ENCODE data around the gene CEP290.

CEP290 gene, protein sequence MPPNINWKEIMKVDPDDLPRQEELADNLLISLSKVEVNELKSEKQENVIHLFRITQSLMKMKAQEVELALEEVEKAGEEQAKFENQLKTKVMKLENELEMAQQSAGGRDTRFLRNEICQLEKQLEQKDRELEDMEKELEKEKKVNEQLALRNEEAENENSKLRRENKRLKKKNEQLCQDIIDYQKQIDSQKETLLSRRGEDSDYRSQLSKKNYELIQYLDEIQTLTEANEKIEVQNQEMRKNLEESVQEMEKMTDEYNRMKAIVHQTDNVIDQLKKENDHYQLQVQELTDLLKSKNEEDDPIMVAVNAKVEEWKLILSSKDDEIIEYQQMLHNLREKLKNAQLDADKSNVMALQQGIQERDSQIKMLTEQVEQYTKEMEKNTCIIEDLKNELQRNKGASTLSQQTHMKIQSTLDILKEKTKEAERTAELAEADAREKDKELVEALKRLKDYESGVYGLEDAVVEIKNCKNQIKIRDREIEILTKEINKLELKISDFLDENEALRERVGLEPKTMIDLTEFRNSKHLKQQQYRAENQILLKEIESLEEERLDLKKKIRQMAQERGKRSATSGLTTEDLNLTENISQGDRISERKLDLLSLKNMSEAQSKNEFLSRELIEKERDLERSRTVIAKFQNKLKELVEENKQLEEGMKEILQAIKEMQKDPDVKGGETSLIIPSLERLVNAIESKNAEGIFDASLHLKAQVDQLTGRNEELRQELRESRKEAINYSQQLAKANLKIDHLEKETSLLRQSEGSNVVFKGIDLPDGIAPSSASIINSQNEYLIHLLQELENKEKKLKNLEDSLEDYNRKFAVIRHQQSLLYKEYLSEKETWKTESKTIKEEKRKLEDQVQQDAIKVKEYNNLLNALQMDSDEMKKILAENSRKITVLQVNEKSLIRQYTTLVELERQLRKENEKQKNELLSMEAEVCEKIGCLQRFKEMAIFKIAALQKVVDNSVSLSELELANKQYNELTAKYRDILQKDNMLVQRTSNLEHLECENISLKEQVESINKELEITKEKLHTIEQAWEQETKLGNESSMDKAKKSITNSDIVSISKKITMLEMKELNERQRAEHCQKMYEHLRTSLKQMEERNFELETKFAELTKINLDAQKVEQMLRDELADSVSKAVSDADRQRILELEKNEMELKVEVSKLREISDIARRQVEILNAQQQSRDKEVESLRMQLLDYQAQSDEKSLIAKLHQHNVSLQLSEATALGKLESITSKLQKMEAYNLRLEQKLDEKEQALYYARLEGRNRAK (N-terminal part only)

GRCh38 chr12:88141774-88142609 lies at the start of gene CEP290, which contains the start of gene TMTC3:
TSS of gene CEP290 (minus strand) at chr12:88142088. CDS start at chr12:88141307, 781 bp downstream.
TSS of gene TMTC3 (plus strand) at chr12:88142307. CDS start at chr12:88148316, 6,009 bp downstream.
- peaks cover 48% of the 10 kb centered on the region for H3K4me1 Mint-ChIP-seq
- peak within 1 kb of the TSS; percentile 95 to 98 for H3K27ac Mint-ChIP-seq

GRCh38 chr12:88188180-88188579 lies 46.3 kb upstream of the CEP290 start:
- ATAC-seq: no peak
- no peak overlapping the region for H3K27ac Mint-ChIP-seq
- no peak for DNase-seq
- no peaks in the 10 kb centered on the region for H3K9me3 Mint-ChIP-seq
- H3K4me1 Mint-ChIP-seq: no peaks in the 10 kb centered on the region
- H3K4me3 Mint-ChIP-seq: no peak overlapping the region
- no peaks in the 10 kb centered on the region for H3K27me3 Mint-ChIP-seq

More at GRCh38 chr12:88141774-88142609, at the start of gene CEP290, which contains the start of gene TMTC3:
- Mint-ChIP-seq H3K9me3 (no peaks in the 10 kb centered on the region), H3K27me3 (no peaks in the 10 kb centered on the region), H3K4me3 (peak within 1 kb of the TSS; percentile 98)
- peak; percentile 88 to 94 for DNase-seq
- ATAC-seq: peak; percentile 96

- ATAC-seq (no peak), DNase-seq (no peak)
- H3K9me3 Mint-ChIP-seq: no peaks in the 10 kb centered on the region
- H3K4me3 Mint-ChIP-seq: no peak overlapping the region
- no peak overlapping the region for H3K27ac Mint-ChIP-seq
- no peaks in the 10 kb centered on the region for H3K4me1 Mint-ChIP-seq
- H3K27me3 Mint-ChIP-seq: no peaks in the 10 kb centered on the region
Measured at GRCh38 chr12:88187571-88187970, 45.7 kb upstream of the CEP290 start.

- Mint-ChIP-seq H3K27ac (no peak overlapping the region), H3K9me3 (peaks cover 0 to 4% of the 10 kb centered on the region in 2 donors), H3K27me3 (no peaks in the 10 kb centered on the region), H3K4me1 (no peaks in the 10 kb centered on the region), H3K4me3 (no peak overlapping the region)
- DNase-seq (no peak), ATAC-seq (no peak)
Measured at GRCh38 chr12:88185988-88186387, 44.1 kb upstream of the CEP290 start.

DNA sequence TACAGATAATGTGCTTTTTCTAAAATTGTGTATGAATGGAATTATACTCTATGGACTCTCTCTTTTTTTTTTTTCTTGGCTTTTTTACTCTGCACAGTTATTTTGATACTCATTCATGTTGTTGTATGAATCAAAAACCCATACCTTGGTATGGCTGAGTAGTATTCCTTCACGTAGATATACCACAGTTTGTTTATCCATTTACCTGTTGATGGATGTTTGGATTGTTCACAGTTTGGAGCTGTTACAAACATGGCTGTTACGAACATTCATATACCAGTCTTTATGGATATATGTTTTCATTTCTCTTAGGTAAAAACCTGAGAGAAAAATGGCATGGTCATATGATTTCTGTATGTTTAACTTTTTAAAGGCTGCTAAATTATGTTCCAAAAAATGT lies 43.4 kb upstream of the CEP290 start:
- Mint-ChIP-seq H3K27me3 (no peaks in the 10 kb centered on the region), H3K27ac (no peak overlapping the region), H3K4me3 (no peak overlapping the region), H3K9me3 (peaks cover 0 to 4% of the 10 kb centered on the region in 2 donors), H3K4me1 (no peaks in the 10 kb centered on the region)
- DNase-seq (no peak), ATAC-seq (no peak)

GRCh38 chr12:88184196-88184595 lies 42.3 kb upstream of the CEP290 start:
- Mint-ChIP-seq H3K27ac (no peak overlapping the region), H3K9me3 (peaks cover 0 to 4% of the 10 kb centered on the region in 2 donors)

GRCh38 chr12:88182416-88182815 lies 40.5 kb upstream of the CEP290 start:
- Mint-ChIP-seq H3K4me3 (no peak overlapping the region), H3K27me3 (no peaks in the 10 kb centered on the region), H3K4me1 (no peaks in the 10 kb centered on the region), H3K27ac (no peak overlapping the region), H3K9me3 (peaks cover 0 to 4% of the 10 kb centered on the region in 2 donors)
- DNase-seq (no peak), ATAC-seq (no peak)

More at GRCh38 chr12:88184196-88184595, 42.3 kb upstream of the CEP290 start:
- no peak overlapping the region for H3K4me3 Mint-ChIP-seq
- no peaks in the 10 kb centered on the region for H3K27me3 Mint-ChIP-seq
- ATAC-seq (no peak), DNase-seq (no peak)
- no peaks in the 10 kb centered on the region for H3K4me1 Mint-ChIP-seq

DNA sequence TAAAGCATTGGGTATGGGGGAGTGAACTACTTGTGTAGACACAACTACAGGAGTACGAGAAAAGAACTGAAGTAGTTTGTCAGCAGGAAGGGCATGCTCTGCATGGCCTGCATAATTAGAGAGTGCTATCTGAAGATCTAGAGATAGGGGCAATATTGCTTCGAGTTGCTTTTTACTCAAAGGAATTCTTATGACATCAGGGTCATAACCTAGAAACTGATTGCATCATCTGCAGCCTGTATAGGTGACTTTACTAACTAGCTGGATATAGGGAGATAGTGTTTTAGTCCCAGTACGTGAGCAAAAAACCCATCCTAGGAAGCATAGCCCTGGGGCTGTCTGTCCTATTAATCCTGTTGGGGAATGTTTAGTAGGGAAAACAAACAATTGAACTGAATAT lies 40.0 kb upstream of the CEP290 start:
- H3K4me3 Mint-ChIP-seq: no peak overlapping the region
- no peaks in the 10 kb centered on the region for H3K4me1 Mint-ChIP-seq
- H3K9me3 Mint-ChIP-seq: peaks cover 0 to 4% of the 10 kb centered on the region in 2 donors
- ATAC-seq (no peak), DNase-seq (no peak)
- no peaks in the 10 kb centered on the region for H3K27me3 Mint-ChIP-seq
- no peak overlapping the region for H3K27ac Mint-ChIP-seq

- H3K27ac Mint-ChIP-seq: no peak overlapping the region
- H3K9me3 Mint-ChIP-seq: peaks cover 0 to 4% of the 10 kb centered on the region in 2 donors
- ATAC-seq (no peak), DNase-seq (no peak)
- no peaks in the 10 kb centered on the region for H3K4me1 Mint-ChIP-seq
- no peaks in the 10 kb centered on the region for H3K27me3 Mint-ChIP-seq
- no peak overlapping the region for H3K4me3 Mint-ChIP-seq
Measured at GRCh38 chr12:88179436-88180014, 37.6 kb upstream of the CEP290 start.

GRCh38 chr12:88175544-88175943 lies 33.7 kb upstream of the CEP290 start:
- Mint-ChIP-seq H3K4me3 (no peak overlapping the region), H3K27me3 (no peaks in the 10 kb centered on the region), H3K9me3 (no peaks in the 10 kb centered on the region), H3K27ac (no peak overlapping the region), H3K4me1 (no peaks in the 10 kb centered on the region)
- ATAC-seq (no peak), DNase-seq (no peak)

DNA sequence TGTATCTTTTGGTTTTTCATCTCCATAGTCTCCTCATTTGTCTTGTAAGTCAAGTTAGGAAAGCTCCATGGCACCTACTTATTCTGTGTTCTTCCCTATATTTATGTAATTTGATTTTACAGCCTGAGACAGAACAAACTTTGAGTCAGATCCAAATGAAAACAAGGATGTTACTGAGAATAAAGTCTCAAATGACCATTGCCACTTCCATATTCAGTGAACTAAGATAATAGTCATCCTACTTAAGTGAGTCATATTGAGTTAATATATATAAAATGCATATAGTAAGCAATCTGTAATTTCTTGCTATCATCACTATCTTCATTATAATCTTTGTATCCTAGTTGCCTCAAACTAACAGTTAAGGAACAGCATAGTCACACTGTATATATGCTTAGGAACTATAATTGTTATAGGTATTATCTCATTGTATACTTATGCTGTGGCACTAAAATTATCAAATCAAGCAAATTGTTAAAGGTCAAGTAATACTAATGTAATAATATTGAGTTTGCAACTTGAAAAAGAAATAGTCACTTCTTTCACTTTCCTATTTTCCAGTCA lies 31.0 kb upstream of the CEP290 start:
- DNase-seq (no peak), ATAC-seq (no peak)
- H3K4me1 Mint-ChIP-seq: no peaks in the 10 kb centered on the region
- no peak overlapping the region for H3K27ac Mint-ChIP-seq
- H3K9me3 Mint-ChIP-seq: no peaks in the 10 kb centered on the region
- H3K4me3 Mint-ChIP-seq: no peak overlapping the region
- H3K27me3 Mint-ChIP-seq: no peaks in the 10 kb centered on the region

DNA sequence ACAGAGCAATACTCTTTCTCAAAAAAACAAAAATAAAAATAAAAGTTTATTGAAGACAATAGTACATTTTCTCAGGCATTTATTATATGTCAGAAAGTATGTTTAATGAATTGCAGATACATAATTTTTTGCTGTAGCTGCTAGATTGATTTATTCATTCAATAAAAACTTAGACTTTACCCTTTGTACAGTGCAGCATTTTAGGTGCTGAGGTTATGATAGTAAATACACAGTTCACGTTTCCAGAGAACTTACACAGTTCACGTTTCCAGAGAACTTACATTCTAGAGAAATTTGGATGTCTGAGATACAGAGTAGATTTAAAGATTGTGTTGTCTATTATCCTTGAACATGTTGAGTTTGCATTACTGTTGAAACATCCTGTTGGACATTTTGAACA lies 25.5 kb upstream of the CEP290 start:
- Mint-ChIP-seq H3K27me3 (no peaks in the 10 kb centered on the region), H3K4me1 (no peaks in the 10 kb centered on the region), H3K4me3 (no peak overlapping the region), H3K9me3 (no peaks in the 10 kb centered on the region), H3K27ac (no peak overlapping the region)
- DNase-seq: no peak
- no peak for ATAC-seq

DNA sequence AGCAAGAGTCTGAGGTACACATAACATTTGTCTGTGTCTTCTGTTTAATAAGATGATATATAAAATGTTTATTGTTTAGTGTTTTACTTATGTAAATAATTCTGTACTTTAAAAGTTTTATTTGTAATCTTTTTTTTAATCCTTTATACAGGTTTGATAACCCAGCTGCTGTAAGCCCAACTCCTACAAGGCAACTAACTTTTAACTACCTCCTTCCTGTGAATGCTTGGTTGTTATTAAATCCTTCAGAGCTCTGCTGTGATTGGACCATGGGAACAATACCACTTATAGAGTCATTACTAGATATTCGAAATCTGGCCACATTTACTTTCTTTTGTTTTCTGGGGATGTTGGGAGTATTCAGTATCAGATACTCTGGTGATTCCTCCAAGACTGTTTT lies 24.3 kb upstream of the CEP290 start:
- H3K4me1 Mint-ChIP-seq: no peaks in the 10 kb centered on the region
- ATAC-seq: no peak
- H3K27me3 Mint-ChIP-seq: no peaks in the 10 kb centered on the region
- no peak for DNase-seq
- H3K9me3 Mint-ChIP-seq: no peaks in the 10 kb centered on the region
- no peak overlapping the region for H3K27ac Mint-ChIP-seq
- H3K4me3 Mint-ChIP-seq: no peak overlapping the region

- H3K9me3 Mint-ChIP-seq: no peaks in the 10 kb centered on the region
- peak overlapping the region in 1 of 2 donors; percentile 64 for H3K27ac Mint-ChIP-seq
- ATAC-seq (no peak), DNase-seq (no peak)
- H3K4me1 Mint-ChIP-seq: no peaks in the 10 kb centered on the region
- no peak overlapping the region for H3K4me3 Mint-ChIP-seq
- no peaks in the 10 kb centered on the region for H3K27me3 Mint-ChIP-seq
Measured at GRCh38 chr12:88163371-88163770, 21.5 kb upstream of the CEP290 start.
